GM12878 (cell line): ENCODE results near the gene RPS15A. TPM values are rescaled to one million over a fixed set of nuclear protein-coding genes. Genes with fewer than 3 reads are reported as not detected.

ENCODE experiments used
- ATAC-seq: fragments of 200-7000 bp; cut with Tn5 transposase; 3 replicates; pipeline ENCODE4 v1.9.1; 2020; ENCODE audit warnings: mild to moderate bottlenecking, moderate library complexity
- BruUV-seq: library from RNA; stranded (reverse); fragments of 400-500 nt; replicated peaks from 2 replicates; lab custom pipeline; 2021; lab: Mats Ljungman, UMichigan
- CTCF ChIA-PET: fragments of 300-600 bp; sonication (Branson Sonifier 250); formaldehyde crosslinking; extraction: SDS; loops from one replicate; lab custom pipeline; 2021; ENCODE audit warnings: inconsistent platforms; lab: Yijun Ruan, JAX
- POLR2A ChIA-PET: fragments of 350-600 bp; formaldehyde crosslinking; extraction: SDS; loops from one replicate; lab custom pipeline; 2021; ENCODE audit warnings: inconsistent platforms; lab: Charles Lee
- RAD21 ChIA-PET: fragments of 300-600 bp; sonication (Branson Sonifier 250); formaldehyde crosslinking; loops from one replicate; lab custom pipeline; 2023; ENCODE audit warnings: antibody characterized with exemption; ENCODE audit not compliant: unreplicated experiment; lab: Charles Lee
- SMC1A ChIA-PET: fragments of 300-600 bp; sonication (Branson Sonifier 250); formaldehyde crosslinking; loops from one replicate; lab custom pipeline; 2023; ENCODE audit not compliant: unreplicated experiment, uncharacterized antibody; lab: Charles Lee
- DNase-seq: peaks from one replicate; pipeline ENCODE4 v3.0.0-alpha.2; 2011; ENCODE audit warnings: low read depth, low spot score
- FAIRE-seq: peaks from 3 replicates; lab custom pipeline; 2011; peaks lifted over from hg19 to GRCh38; lab: Jason Lieb, UNC
- H2AFZ ChIP-seq: 2 replicates; pipeline ENCODE4 v1.6.0; 2011; ENCODE audit warnings: low read depth, low read length, control low read depth; ENCODE audit not compliant: control insufficient read depth
- H3K27ac ChIP-seq: 2 replicates; pipeline ENCODE4 v1.5.1; 2011; ENCODE audit warnings: control low read depth; ENCODE audit not compliant: control insufficient read depth, insufficient read depth
- H3K27me3 ChIP-seq, 2 experiments: replicated peaks in 1 of 2; 2 replicates each; pipeline versions ENCODE4 v1.6.0 to v1.6.1; 2011; ENCODE audit warnings: low read length in 1 of 2; ENCODE audit not compliant: control insufficient read depth in 2 of 2, insufficient read depth in 2 of 2
- H3K36me3 ChIP-seq, 2 experiments: 2 replicates each; pipeline ENCODE4 v1.5.1; 2011; ENCODE audit warnings: low read length in 1 of 2; ENCODE audit not compliant: control insufficient read depth in 2 of 2, insufficient read depth in 2 of 2
- H3K4me1 ChIP-seq: 2 replicates; pipeline ENCODE4 v1.6.1; 2011; ENCODE audit warnings: mild to moderate bottlenecking, low read length, moderate library complexity, mixed read lengths; ENCODE audit not compliant: control insufficient read depth, insufficient read depth
- H3K4me2 ChIP-seq: 2 replicates; pipeline ENCODE4 v1.6.0; 2011; ENCODE audit warnings: control low read depth; ENCODE audit not compliant: control insufficient read depth, insufficient read depth
- H3K4me3 ChIP-seq: fragments of 200-600 bp; sonication (generic); 2 replicates; pipeline ENCODE4 v1.5.1; 2016
- H3K79me2 ChIP-seq: 2 replicates; pipeline ENCODE4 v1.6.0; 2011; ENCODE audit warnings: low read length; ENCODE audit not compliant: control insufficient read depth, insufficient read depth
- H3K9ac ChIP-seq: 2 replicates; pipeline ENCODE4 v1.8.0; 2011; ENCODE audit warnings: low read length, control low read depth, mixed read lengths; ENCODE audit not compliant: control insufficient read depth, insufficient read depth
- H3K9me3 ChIP-seq: replicated peaks from 3 replicates; pipeline ENCODE4 v1.5.1; 2011; ENCODE audit warnings: mild to moderate bottlenecking, low read length; ENCODE audit not compliant: control insufficient read depth, insufficient read depth
- H4K20me1 ChIP-seq: 2 replicates; pipeline ENCODE4 v1.6.0; 2011; ENCODE audit not compliant: control insufficient read depth, insufficient read depth
- BCL3 ChIP-seq: IDR thresholded peaks from 2 replicates; pipeline ENCODE4 v1.6.1; 2011; ENCODE audit warnings: borderline replicate concordance, low read depth, mild to moderate bottlenecking, moderate library complexity, low read length; ENCODE audit not compliant: insufficient read depth, poor library complexity, severe bottlenecking
- BCLAF1 ChIP-seq: fragments of 450-650 bp; IDR thresholded peaks from 2 replicates; pipeline ENCODE4 v1.6.1; 2017; ENCODE audit warnings: antibody characterized with exemption, mild to moderate bottlenecking, moderate library complexity
- CHD1 ChIP-seq: IDR thresholded peaks from 2 replicates; pipeline ENCODE4 v1.6.1; 2012; ENCODE audit warnings: low read depth, low read length, improper control_type of control experiment
- CTCF ChIP-seq, 3 experiments: IDR thresholded peaks in 2 of 3; conservative IDR thresholded peaks in 1 of 3; 2 replicates each; pipeline ENCODE4 v1.5.1; 2011; ENCODE audit warnings: low read depth in 3 of 3, low read length in 3 of 3, mild to moderate bottlenecking in 3 of 3, control low read depth in 2 of 3, moderate library complexity in 2 of 3, inconsistent platforms in 1 of 3, mixed read lengths in 1 of 3; ENCODE audit not compliant: control insufficient read depth in 2 of 3, insufficient read depth in 1 of 3; ENCODE audit errors: extremely low read depth in 1 of 3
- DPF2 ChIP-seq: fragments of 450-650 bp; IDR thresholded peaks from 2 replicates; pipeline ENCODE4 v1.6.1; 2017; ENCODE audit warnings: mild to moderate bottlenecking
- GATAD2B ChIP-seq: fragments of 450-650 bp; conservative IDR thresholded peaks from 2 replicates; pipeline ENCODE4 v1.6.1; 2017; ENCODE audit warnings: low read depth, mild to moderate bottlenecking, moderate library complexity
- LARP7 ChIP-seq: fragments of 450-650 bp; IDR thresholded peaks from 2 replicates; pipeline ENCODE4 v1.6.1; 2017; ENCODE audit warnings: mild to moderate bottlenecking
- NRF1 ChIP-seq: conservative IDR thresholded peaks from 2 replicates; pipeline ENCODE4 v1.6.1; 2011; ENCODE audit warnings: mild to moderate bottlenecking, low read depth, low read length, improper control_type of control experiment
- POLR2AphosphoS5 ChIP-seq: IDR thresholded peaks from 2 replicates; pipeline ENCODE4 v1.6.1; 2011; ENCODE audit warnings: mild to moderate bottlenecking, low read length, inconsistent platforms
- STAT1 ChIP-seq: fragments of 450-650 bp; conservative IDR thresholded peaks from 2 replicates; pipeline ENCODE4 v1.6.1; 2014; ENCODE audit warnings: antibody characterized with exemption, mild to moderate bottlenecking
- STAT3 ChIP-seq: IDR thresholded peaks from 2 replicates; pipeline ENCODE4 v1.6.1; 2011; ENCODE audit warnings: low read depth, low read length, improper control_type of control experiment
- SUZ12 ChIP-seq: fragments of 200-600 bp; sonication (generic); IDR thresholded peaks from one replicate; pipeline ENCODE4 v1.6.1; 2018; ENCODE audit warnings: antibody characterized with exemption, mild to moderate bottlenecking; ENCODE audit not compliant: unreplicated experiment
- USF1 ChIP-seq: IDR thresholded peaks from 2 replicates; pipeline ENCODE4 v1.6.1; 2011; ENCODE audit warnings: borderline replicate concordance, low read depth, mild to moderate bottlenecking, moderate library complexity, mixed read lengths, low read length; ENCODE audit not compliant: insufficient read depth; ENCODE audit errors: extremely low read length
- WGBS: methylation state at CpG from one replicate; pipeline ENCODE4 v1.1.6; 2016; ENCODE audit warnings: low lambda C conversion rate; ENCODE audit not compliant: insufficient replicate concordance, insufficient coverage; ENCODE audit errors: missing lambda C conversion rate; 5-methylcytosine and 5-hydroxymethylcytosine counted together
- in situ Hi-C: fragments of 300-500 bp; cut with MboI; formaldehyde crosslinking; loops from 9 replicates; pipeline ENCODE4 v1.14.3; 2018; ENCODE audit warnings: mixed read lengths
- intact Hi-C: fragments of 100-400 bp; cut with micrococcal nuclease; formaldehyde crosslinking; loops from one replicate; pipeline ENCODE4 v1.14.2; 2022; ENCODE audit not compliant: unreplicated experiment
- polyA plus RNA-seq, 11 experiments: library from polyadenylated mRNA; depleted of rRNA in 4 of 11; unstranded in 6 of 11; stranded (reverse) in 5 of 11; fragments of >200 nt; fragmentation: Nextera tagmentation in 4 of 11; fragmentation: Illumina TruSeq in 1 of 11; extraction: Ambion mirVana in 4 of 11; extraction: Trizol in 1 of 11; gene quantifications; 1 replicate in 1 of 11; 2 replicates in 10 of 11; pipeline versions ENCODE4 v1.2.1 to v1.2.3, GENCODE V29; 2011 to 2016; ENCODE audit warnings: inconsistent platforms in 2 of 11, missing spikeins in 2 of 11, low read depth in 1 of 11
- total RNA-seq, 4 experiments: library from RNA; depleted of rRNA in 3 of 4; stranded (reverse); fragments of >200 nt in 3 of 4; fragmentation: Illumina TruSeq in 1 of 4; extraction: Trizol in 1 of 4; gene quantifications; 2 replicates each; pipeline versions ENCODE4 v1.2.1 to v1.2.3, GENCODE V29; 2013 to 2021

The RPS15A gene
- total and polyA plus RNA-seq, 10 of the 15 experiments (the other 5 are each of a cell fraction or from before 2014, with no cell fraction given) = 1,566 to 6,408 (median 2,999) TPM

- POLR2A ChIA-PET = interaction anchor here (8.9 kb wide), 1 partner anchor 9 kb away, joined by 128 read pairs; the partner anchor contains the start of gene RPS15A
- Histone ChIP-seq H3K9me3 (no peaks in the 10 kb centered on the region), H2AFZ (no peak overlapping the region), H3K4me2 (no peak overlapping the region), H3K9ac (no peak overlapping the region), H3K27ac (no peak overlapping the region), H3K4me1 (peaks cover 8% of the 10 kb centered on the region), H4K20me1 (no peaks in the 10 kb centered on the region), H3K36me3 (peaks cover 3 to 21% of the 10 kb centered on the region in 2 experiments), H3K4me3 (no peak overlapping the region), H3K79me2 (peaks cover 50% of the 10 kb centered on the region), H3K27me3 (no peaks in the 10 kb centered on the region)
- WGBS = 90% methylated on average over 4 of the region's 4 CpGs
- no peak for DNase-seq
- no TSS peak for BruUV-seq
- intact Hi-C loops (no loop called here), in situ Hi-C loops (loop anchor here (10.0 kb wide), 1 partner anchor 727 kb away; the partner anchor contains the start of genes CCP110 and GDE1)
- FAIRE-seq = no peak
- RAD21 ChIA-PET = no interaction called here
- SMC1A ChIA-PET = interaction anchor here (1.7 to 7.2 kb wide), 2 partner anchors 12 to 38 kb away, joined by 4 to 64 read pairs; no protein-coding TSS in a partner anchor
- CTCF ChIA-PET = interaction anchor here (5.3 kb wide), 1 partner anchor 8 kb away, joined by 80 read pairs; the partner anchor contains the start of gene RPS15A
- no peak for ATAC-seq
- no peak for TF ChIP-seq BCLAF1
- no peak for TF ChIP-seq SUZ12
- TF ChIP-seq STAT1 = no peak
- TF ChIP-seq BCL3 = no peak
- no peak for TF ChIP-seq USF1
- TF ChIP-seq DPF2 = no peak
- TF ChIP-seq CTCF (IDR thresholded peaks at IDR 0.05 in 2 of 3, conservative IDR thresholded peaks at IDR 0.05 in 1 of 3; ENCODE audit: control insufficient read depth in 2 of 3, extremely low read depth in 1 of 3, insufficient read depth in 1 of 3, low read depth in 3 of 3, low read length in 3 of 3) = no peak
- TF ChIP-seq CHD1 = no peak
- TF ChIP-seq GATAD2B = no peak
- no peak for TF ChIP-seq NRF1
- no peak for TF ChIP-seq POLR2AphosphoS5
- TF ChIP-seq STAT3 = no peak
- TF ChIP-seq LARP7 = no peak
These were observed 7.6 kb upstream of the RPS15A start for GRCh38 chr16:18797746-18798145.
